ENCODE results near the gene ACTR1A.

GRCh38 chr10:102517553-102517952 lies 15.0 kb upstream of the ACTR1A start:
- TF ChIP-seq CTCF (conservative IDR thresholded peaks at IDR 0.05; ENCODE audit: low read depth, low read length) (no peak), EZH2 (IDR thresholded peaks at IDR 0.05; ENCODE audit: borderline replicate concordance, low read depth, low read length, poor library complexity, severe bottlenecking) (no peak)
